HG03378 (cell line): ENCODE measurements around the gene DNAJB12.
"Not testable (repeated sequence)": the region's sequence is repeated elsewhere in the genome, so short reads cannot be mapped to it uniquely, and the experiment has no call there.

Experiments
- ATAC-seq: cut with Tn5 transposase; IDR thresholded peaks from one replicate; pipeline ENCODE4 v1.9.1; 2021; ENCODE audit warnings: mild to moderate bottlenecking, moderate library complexity; ENCODE audit not compliant: unreplicated experiment

DNAJB12 gene

GRCh38 chr10:72355214-72355555 lies 466 bp upstream of the DNAJB12 start:
- no peak for ATAC-seq

- no peak for ATAC-seq
Measured at GRCh38 chr10:72353965-72354355, 759 bp downstream of the DNAJB12 start.

- no peak for ATAC-seq
Measured at GRCh38 chr10:72353028-72353964, 1.4 kb downstream of the DNAJB12 start.

- no peak for ATAC-seq
Measured at GRCh38 chr10:72351479-72351878, 3.2 kb downstream of the DNAJB12 start.

GRCh38 chr10:72349438-72349837 lies 5.3 kb downstream of the DNAJB12 start:
- no peak for ATAC-seq

- no peak for ATAC-seq
Measured at GRCh38 chr10:72348282-72348681, 6.4 kb downstream of the DNAJB12 start.

- not testable (repeated sequence) for ATAC-seq
Measured at GRCh38 chr10:72346117-72346516, 8.6 kb downstream of the DNAJB12 start.

GRCh38 chr10:72344932-72345331 lies 9.8 kb downstream of the DNAJB12 start:
- no peak for ATAC-seq

- ATAC-seq: no peak
Measured at GRCh38 chr10:72342911-72343310, 11.8 kb downstream of the DNAJB12 start.

GRCh38 chr10:72340510-72341261 lies 14.0 kb downstream of the DNAJB12 start:
- no peak for ATAC-seq

GRCh38 chr10:72338180-72338579 lies 16.5 kb downstream of the DNAJB12 start:
- no peak for ATAC-seq

GRCh38 chr10:72337722-72338121 lies 17.0 kb downstream of the DNAJB12 start:
- no peak for ATAC-seq

GRCh38 chr10:72337039-72337629 lies 17.6 kb downstream of the DNAJB12 start:
- ATAC-seq: no peak

GRCh38 chr10:72336259-72337038 lies 18.3 kb downstream of the DNAJB12 start:
- ATAC-seq: no peak

- ATAC-seq: peak; percentile 30
Measured at GRCh38 chr10:72335394-72336258, 19.1 kb downstream of the DNAJB12 start.

GRCh38 chr10:72334825-72335393 lies 19.8 kb downstream of the DNAJB12 start:
- ATAC-seq: peak; percentile 69

- ATAC-seq: no peak
Measured at GRCh38 chr10:72334196-72334824, 20.4 kb downstream of the DNAJB12 start.

GRCh38 chr10:72333112-72334015 lies 21.4 kb downstream of the DNAJB12 start:
- no peak for ATAC-seq
